GM10266 (cell line): ENCODE measurements around the gene HSD17B2.

Source experiments
- DNase-seq: peaks from one replicate; pipeline ENCODE4 v3.0.0; 2012; ENCODE audit errors: extremely low spot score
- TF ChIP-seq, protein P1 (sequence below): IDR thresholded peaks from 2 replicates; pipeline ENCODE4 v1.5.1; 2012; ENCODE audit warnings: mild to moderate bottlenecking, low read depth; ENCODE audit not compliant: control insufficient read depth, insufficient read depth; ENCODE audit errors: missing control alignments

The HSD17B2 gene

DNA sequence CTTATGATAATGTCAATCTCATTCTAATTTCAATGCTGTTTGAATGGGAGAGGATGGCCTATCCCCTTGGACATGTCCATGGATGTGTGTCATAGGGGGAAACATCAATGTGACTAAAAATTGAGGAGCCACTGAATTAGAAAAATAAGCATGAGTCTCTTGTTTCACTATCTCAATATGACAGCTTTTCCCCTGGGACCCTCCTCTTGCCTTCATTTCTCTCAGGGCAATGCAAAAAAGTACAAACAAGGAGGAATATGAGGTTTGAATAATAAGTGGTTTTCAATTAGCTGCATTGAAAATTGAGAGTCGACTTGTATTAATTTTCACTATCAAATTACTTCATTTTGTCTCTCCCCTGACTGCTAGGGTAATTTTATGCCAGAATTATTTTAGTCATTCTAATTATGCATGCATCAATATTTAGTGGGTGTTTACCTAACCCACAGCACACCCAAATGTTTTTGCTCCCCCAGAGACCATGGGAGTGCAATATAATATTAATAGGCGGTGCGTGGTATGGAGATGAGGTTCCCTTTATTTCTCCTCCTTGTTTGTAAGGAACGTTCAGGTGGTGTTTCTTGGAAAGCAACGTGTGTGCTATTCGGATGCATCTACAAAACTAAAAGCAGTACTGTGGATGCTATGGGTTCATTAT is 17.0 kb upstream of the HSD17B2 start:
- DNase-seq = no peak
- TF ChIP-seq, protein P1, sequence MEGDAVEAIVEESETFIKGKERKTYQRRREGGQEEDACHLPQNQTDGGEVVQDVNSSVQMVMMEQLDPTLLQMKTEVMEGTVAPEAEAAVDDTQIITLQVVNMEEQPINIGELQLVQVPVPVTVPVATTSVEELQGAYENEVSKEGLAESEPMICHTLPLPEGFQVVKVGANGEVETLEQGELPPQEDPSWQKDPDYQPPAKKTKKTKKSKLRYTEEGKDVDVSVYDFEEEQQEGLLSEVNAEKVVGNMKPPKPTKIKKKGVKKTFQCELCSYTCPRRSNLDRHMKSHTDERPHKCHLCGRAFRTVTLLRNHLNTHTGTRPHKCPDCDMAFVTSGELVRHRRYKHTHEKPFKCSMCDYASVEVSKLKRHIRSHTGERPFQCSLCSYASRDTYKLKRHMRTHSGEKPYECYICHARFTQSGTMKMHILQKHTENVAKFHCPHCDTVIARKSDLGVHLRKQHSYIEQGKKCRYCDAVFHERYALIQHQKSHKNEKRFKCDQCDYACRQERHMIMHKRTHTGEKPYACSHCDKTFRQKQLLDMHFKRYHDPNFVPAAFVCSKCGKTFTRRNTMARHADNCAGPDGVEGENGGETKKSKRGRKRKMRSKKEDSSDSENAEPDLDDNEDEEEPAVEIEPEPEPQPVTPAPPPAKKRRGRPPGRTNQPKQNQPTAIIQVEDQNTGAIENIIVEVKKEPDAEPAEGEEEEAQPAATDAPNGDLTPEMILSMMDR = no peak

DNA sequence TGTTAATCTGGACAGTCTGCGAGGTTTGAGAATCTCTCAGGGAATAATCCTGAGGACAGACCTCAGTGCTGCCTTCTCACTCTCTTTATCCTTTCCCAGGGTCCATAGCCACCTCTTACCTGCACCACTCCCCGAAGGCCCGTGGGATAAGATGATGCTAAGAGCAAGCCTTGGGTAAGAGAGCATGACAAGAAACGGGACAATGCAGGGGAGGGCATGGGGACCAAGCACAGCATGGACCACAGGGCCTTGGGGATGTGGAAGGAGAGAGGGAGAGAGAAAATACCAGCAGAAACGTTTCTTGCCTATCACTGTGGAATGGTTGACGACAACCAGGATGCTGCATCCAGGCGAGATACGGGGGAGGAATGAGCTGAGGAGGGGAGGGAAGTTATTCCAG is 15.5 kb upstream of the HSD17B2 start:
- TF ChIP-seq, protein P1 = no peak
- no peak for DNase-seq

DNA sequence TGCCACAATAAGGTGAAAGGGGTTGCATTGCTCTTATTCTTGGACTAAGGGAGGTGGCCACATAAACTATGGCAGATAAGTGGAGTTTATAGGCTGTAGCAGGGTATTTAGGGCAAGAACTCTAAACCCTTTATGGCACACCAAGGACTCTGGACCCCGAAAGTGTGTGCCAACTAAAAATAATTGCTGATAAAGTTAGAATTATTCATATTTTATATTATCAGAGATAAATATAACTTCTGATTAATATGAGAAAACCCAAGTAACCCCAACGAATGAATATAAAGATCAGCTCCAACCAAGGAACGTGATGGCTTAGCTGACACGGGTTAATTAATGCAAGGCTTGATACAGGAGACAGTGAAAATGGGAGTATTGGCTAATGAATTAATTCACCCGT is 15.0 kb upstream of the HSD17B2 start:
- no peak for DNase-seq
- TF ChIP-seq, protein P1 = no peak

DNA sequence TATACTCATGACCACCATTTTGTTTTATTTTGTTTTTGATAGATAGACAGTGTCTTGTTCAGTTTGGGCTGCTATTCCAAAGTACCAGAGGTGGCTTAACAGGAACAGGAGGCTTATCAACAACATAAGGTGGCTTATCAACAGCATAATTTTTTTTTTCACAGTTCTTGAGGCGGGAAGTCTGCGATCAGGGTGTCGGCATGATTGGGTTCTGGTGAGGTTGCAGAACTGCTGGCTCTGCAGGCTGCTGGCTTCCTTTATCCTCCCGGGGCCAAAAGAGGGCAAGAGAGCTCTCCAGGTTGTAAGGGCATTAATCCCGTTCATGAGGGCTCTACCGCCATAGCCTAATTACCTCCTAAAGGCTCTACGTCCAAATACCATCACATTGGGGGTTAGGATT is 11.8 kb upstream of the HSD17B2 start:
- TF ChIP-seq, protein P1 = no peak
- no peak for DNase-seq

DNA sequence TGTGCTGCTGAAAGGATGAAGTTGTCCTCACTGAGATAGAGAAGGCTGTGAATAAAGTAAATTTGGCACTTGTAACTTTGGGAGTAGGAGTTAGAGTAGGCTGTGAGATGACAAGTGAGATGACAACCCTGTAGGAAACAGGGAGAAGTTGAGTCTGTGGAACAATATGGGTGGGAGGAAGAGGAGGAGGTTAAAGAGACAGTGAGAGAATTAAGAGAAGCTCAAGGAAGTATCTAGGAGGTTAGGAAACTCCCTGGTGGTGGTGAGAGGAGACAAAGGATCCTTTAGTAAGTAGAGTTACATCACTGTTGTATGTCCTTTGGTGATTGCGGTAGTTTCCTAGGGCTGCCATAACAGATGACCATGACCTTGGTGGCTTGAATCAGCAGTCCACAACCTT is 10.7 kb upstream of the HSD17B2 start:
- no peak for DNase-seq
- TF ChIP-seq, protein P1 = no peak

DNA sequence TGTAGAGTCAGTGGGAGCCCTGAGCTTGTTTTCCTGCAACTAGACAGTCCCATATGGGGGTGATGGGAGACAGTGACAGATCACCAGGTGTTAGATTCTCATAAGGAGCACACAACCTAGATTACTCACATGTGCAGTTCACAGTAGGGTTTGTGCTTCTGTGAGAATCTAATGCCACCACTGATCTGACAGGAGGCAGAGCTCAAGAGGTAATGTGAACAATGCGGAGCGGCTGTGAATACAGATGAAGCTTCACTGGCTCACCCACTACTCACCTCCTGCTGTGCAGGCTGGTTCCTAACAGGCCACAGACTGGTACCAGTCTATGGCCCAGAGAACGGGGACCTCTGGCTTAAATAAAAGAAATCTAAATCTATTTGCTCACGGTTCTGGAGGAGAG is 10.2 kb upstream of the HSD17B2 start:
- TF ChIP-seq, protein P1 = no peak
- DNase-seq = no peak

DNA sequence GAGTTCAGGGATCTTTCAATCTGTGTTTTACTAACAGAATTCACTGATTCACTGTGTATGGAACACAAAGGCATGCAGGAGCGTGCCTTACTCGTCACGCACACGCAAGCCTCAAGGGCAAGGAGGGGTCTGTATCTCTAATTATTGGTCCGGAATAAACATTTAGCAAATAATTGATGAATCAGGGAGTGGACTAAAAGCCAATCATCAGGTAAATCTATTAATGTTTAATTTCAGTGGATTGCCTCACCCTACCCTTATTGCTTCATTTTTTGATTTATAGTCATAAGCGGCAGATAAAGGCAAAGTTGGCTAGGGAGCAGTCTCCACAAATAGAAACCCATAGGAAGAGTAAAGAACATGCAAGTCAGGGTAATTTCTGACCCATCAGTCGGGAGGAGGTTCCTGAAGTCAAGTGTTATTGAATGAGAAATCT is 7.4 kb upstream of the HSD17B2 start:
- DNase-seq = no peak
- TF ChIP-seq, protein P1 = no peak
